Measurements from ENCODE around the gene SUMO3.

GRCh38 chr21:44833663-44834062, 15.8 kb upstream of the SUMO3 start:
- TF ChIP-seq TCF12 (IDR thresholded peaks at IDR 0.05): no peak
- no peak for TF ChIP-seq CTCF (IDR thresholded peaks at IDR 0.05)
- no peak for TF ChIP-seq POLR2AphosphoS5 (IDR thresholded peaks at IDR 0.05; ENCODE audit: low read depth, low read length)
- no peak for TF ChIP-seq ZBTB33 (IDR thresholded peaks at IDR 0.05; ENCODE audit: borderline replicate concordance, low read depth)
- no peak for TF ChIP-seq FOXJ3 (CRISPR knock-in tag; IDR thresholded peaks at IDR 0.05)
- no peak for TF ChIP-seq RFX5 (IDR thresholded peaks at IDR 0.05; ENCODE audit: low read length)
- no peak for TF ChIP-seq TAF1 (IDR thresholded peaks at IDR 0.05; ENCODE audit: borderline replicate concordance, low read depth, low read length)
- no peak for TF ChIP-seq RAD21 (IDR thresholded peaks at IDR 0.05; ENCODE audit: low read length)
- no peak for TF ChIP-seq ELF1 (IDR thresholded peaks at IDR 0.05)
- TF ChIP-seq JUND (IDR thresholded peaks at IDR 0.05): no peak

Measured in SK-N-SH (cell line).